Inferior parietal cortex (tissue), 1 donor: ENCODE measurements around the gene TTC7B.

Experiments
- DNase-seq: peaks from one replicate; pipeline ENCODE4 v3.0.0-alpha.2; 2016; ENCODE audit errors: extremely low spot score

TTC7B gene

GRCh38 chr14:90674716-90675115, 141.5 kb downstream of the TTC7B start:
- DNase-seq = no peak

- no peak for DNase-seq
These were observed 142.1 kb downstream of the TTC7B start for GRCh38 chr14:90674043-90674670.

- peak; percentile 55 for DNase-seq
These were observed 144.6 kb downstream of the TTC7B start for GRCh38 chr14:90671382-90672234.

- DNase-seq = no peak
These were observed 146.5 kb downstream of the TTC7B start for GRCh38 chr14:90669731-90670130.

GRCh38 chr14:90666571-90666970, 149.7 kb downstream of the TTC7B start:
- no peak for DNase-seq

GRCh38 chr14:90665321-90666000, 150.8 kb downstream of the TTC7B start:
- no peak for DNase-seq

- DNase-seq = no peak
These were observed 151.3 kb downstream of the TTC7B start for GRCh38 chr14:90664911-90665310.

- DNase-seq = no peak
These were observed 152.6 kb downstream of the TTC7B start for GRCh38 chr14:90663680-90664079.

GRCh38 chr14:90663140-90663539, 153.1 kb downstream of the TTC7B start:
- DNase-seq = no peak

- no peak for DNase-seq
These were observed 154.4 kb downstream of the TTC7B start for GRCh38 chr14:90661866-90662265.

GRCh38 chr14:90660865-90661570, 155.2 kb downstream of the TTC7B start:
- no peak for DNase-seq

GRCh38 chr14:90659156-90659555, 157.1 kb downstream of the TTC7B start:
- no peak for DNase-seq

GRCh38 chr14:90658541-90658967, 157.7 kb downstream of the TTC7B start:
- no peak for DNase-seq

- no peak for DNase-seq
These were observed 159.3 kb downstream of the TTC7B start for GRCh38 chr14:90656973-90657372.

- no peak for DNase-seq
These were observed 160.4 kb downstream of the TTC7B start for GRCh38 chr14:90655829-90656228.

GRCh38 chr14:90654831-90655276, 161.4 kb downstream of the TTC7B start:
- DNase-seq = no peak

GRCh38 chr14:90652626-90653025, 163.6 kb downstream of the TTC7B start:
- no peak for DNase-seq

GRCh38 chr14:90651976-90652560, 164.2 kb downstream of the TTC7B start:
- DNase-seq = no peak

GRCh38 chr14:90651271-90651804, 164.9 kb downstream of the TTC7B start:
- DNase-seq = no peak

- DNase-seq = no peak
These were observed 166.6 kb downstream of the TTC7B start for GRCh38 chr14:90649557-90650135.

GRCh38 chr14:90649083-90649482, 167.1 kb downstream of the TTC7B start:
- DNase-seq = no peak
